HL-60 (cell line): Measurements from ENCODE around the gene CACNG8.

Experiments used
- SPI1 ChIP-seq: IDR thresholded peaks from 2 replicates; pipeline ENCODE4 v1.6.1; 2012; ENCODE audit warnings: low read depth, mild to moderate bottlenecking, borderline replicate concordance
- TF ChIP-seq, protein P1 (sequence below): IDR thresholded peaks from one replicate; pipeline ENCODE4 v1.5.1; 2011; ENCODE audit warnings: low read length, control low read depth, inconsistent platforms; ENCODE audit not compliant: insufficient read depth

DNA sequence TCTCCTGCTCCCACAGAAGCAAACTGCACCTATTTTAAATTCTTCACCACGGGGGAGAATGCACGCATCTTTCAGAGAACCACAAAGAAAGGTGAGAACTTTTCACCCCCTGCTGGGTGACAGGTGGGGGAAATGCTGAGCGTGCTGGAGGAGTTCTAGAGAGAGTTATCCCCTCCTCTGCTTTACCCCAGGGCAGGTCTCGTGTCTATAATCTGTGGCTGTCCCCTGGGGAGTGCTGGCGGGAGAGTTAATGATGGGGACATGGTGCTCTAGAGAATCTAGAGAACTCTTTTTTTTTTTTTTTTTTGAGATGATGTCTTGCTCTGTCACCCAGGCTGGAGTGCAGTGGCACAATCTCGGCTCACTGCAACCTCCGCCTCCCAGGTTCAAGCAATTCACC lies 35.5 kb downstream of the CACNG8 start:
- TF ChIP-seq, protein P1, sequence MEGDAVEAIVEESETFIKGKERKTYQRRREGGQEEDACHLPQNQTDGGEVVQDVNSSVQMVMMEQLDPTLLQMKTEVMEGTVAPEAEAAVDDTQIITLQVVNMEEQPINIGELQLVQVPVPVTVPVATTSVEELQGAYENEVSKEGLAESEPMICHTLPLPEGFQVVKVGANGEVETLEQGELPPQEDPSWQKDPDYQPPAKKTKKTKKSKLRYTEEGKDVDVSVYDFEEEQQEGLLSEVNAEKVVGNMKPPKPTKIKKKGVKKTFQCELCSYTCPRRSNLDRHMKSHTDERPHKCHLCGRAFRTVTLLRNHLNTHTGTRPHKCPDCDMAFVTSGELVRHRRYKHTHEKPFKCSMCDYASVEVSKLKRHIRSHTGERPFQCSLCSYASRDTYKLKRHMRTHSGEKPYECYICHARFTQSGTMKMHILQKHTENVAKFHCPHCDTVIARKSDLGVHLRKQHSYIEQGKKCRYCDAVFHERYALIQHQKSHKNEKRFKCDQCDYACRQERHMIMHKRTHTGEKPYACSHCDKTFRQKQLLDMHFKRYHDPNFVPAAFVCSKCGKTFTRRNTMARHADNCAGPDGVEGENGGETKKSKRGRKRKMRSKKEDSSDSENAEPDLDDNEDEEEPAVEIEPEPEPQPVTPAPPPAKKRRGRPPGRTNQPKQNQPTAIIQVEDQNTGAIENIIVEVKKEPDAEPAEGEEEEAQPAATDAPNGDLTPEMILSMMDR = no peak
- TF ChIP-seq SPI1 = no peak
